Sigmoid colon (tissue), 4 donors: ENCODE data around the gene MSH5.

Experiments
- EP300 ChIP-seq, 4 donors: sonication (generic); formaldehyde crosslinking; IDR thresholded peaks; one replicate each; pipeline ENCODE4 v1.6.1; 2017; ENCODE audit warnings: antibody characterized with exemption in 4 of 4
- POLR2A ChIP-seq, 2 donors: fragments of 450-650 bp; IDR thresholded peaks; one replicate each; pipeline ENCODE4 v1.6.1; 2016; ENCODE audit warnings: antibody characterized with exemption in 2 of 2, mild to moderate bottlenecking in 2 of 2, moderate library complexity in 2 of 2
- TF ChIP-seq, protein P1 (sequence below), 4 experiments: fragments of 450-650 bp in 3 of 4; fragments of 200-600 bp in 1 of 4; IDR thresholded peaks; one replicate each; pipeline ENCODE4 v1.5.1; 2016 to 2019; ENCODE audit warnings: antibody characterized with exemption in 4 of 4, mild to moderate bottlenecking in 3 of 4, moderate library complexity in 2 of 4

DNA sequence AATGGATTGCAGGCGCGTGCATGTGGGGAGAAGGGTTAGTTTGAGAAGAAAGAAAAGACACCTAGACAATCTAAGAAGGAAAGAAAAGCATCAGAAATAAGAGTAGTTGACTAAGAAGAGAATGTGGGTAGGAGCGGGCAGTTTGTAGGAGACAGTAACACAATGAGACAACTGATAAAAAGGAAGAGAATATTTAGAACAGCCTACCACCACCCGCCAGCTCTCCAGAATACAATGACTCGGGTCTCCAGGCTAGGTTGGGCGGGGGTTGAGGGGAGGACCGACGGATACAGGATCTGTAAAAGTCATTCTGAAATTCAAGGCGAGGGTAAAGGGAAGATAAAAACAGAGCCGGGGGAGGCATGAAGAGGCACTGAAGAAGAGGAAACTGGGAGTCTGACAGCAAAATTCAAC, 37.4 kb upstream of the MSH5 start:
- TF ChIP-seq POLR2A (IDR thresholded peaks at IDR 0.05) (no peak), EP300 (IDR thresholded peaks at IDR 0.05) (no peak)
- TF ChIP-seq, protein P1, sequence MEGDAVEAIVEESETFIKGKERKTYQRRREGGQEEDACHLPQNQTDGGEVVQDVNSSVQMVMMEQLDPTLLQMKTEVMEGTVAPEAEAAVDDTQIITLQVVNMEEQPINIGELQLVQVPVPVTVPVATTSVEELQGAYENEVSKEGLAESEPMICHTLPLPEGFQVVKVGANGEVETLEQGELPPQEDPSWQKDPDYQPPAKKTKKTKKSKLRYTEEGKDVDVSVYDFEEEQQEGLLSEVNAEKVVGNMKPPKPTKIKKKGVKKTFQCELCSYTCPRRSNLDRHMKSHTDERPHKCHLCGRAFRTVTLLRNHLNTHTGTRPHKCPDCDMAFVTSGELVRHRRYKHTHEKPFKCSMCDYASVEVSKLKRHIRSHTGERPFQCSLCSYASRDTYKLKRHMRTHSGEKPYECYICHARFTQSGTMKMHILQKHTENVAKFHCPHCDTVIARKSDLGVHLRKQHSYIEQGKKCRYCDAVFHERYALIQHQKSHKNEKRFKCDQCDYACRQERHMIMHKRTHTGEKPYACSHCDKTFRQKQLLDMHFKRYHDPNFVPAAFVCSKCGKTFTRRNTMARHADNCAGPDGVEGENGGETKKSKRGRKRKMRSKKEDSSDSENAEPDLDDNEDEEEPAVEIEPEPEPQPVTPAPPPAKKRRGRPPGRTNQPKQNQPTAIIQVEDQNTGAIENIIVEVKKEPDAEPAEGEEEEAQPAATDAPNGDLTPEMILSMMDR (IDR thresholded peaks at IDR 0.05) = no peak
